ENCODE measurements around the gene SREBF1.

Gene SREBF1

GRCh38 chr17:17824783-17825614 lies 11.8 kb downstream of the SREBF1 start:
- no peak for DNase-seq (ENCODE audit: low read depth)

GRCh38 chr17:17824119-17824782 lies 12.5 kb downstream of the SREBF1 start:
- DNase-seq (ENCODE audit: low read depth) = no peak

- peak; percentile 64 for DNase-seq (ENCODE audit: low read depth)
These were observed 13.2 kb downstream of the SREBF1 start for GRCh38 chr17:17823433-17824118.

GRCh38 chr17:17822616-17823015 lies 14.2 kb downstream of the SREBF1 start:
- DNase-seq (ENCODE audit: low read depth) = no peak

GRCh38 chr17:17822189-17822588 lies 14.6 kb downstream of the SREBF1 start:
- DNase-seq (ENCODE audit: low read depth) = no peak

GRCh38 chr17:17820463-17821158 lies 16.2 kb downstream of the SREBF1 start:
- no peak for DNase-seq (ENCODE audit: low read depth)

- DNase-seq (ENCODE audit: low read depth) = no peak
These were observed 16.7 kb downstream of the SREBF1 start for GRCh38 chr17:17820046-17820445.

- peak; percentile 39 for DNase-seq (ENCODE audit: low read depth)
These were observed 17.2 kb downstream of the SREBF1 start for GRCh38 chr17:17819561-17819995.

GRCh38 chr17:17819111-17819510 lies 17.7 kb downstream of the SREBF1 start:
- no peak for DNase-seq (ENCODE audit: low read depth)

- no peak for DNase-seq (ENCODE audit: low read depth)
These were observed 18.7 kb downstream of the SREBF1 start for GRCh38 chr17:17818088-17818526.

- DNase-seq (ENCODE audit: low read depth) = no peak
These were observed 19.2 kb downstream of the SREBF1 start for GRCh38 chr17:17817552-17817947.

GRCh38 chr17:17816831-17817551 lies 19.8 kb downstream of the SREBF1 start:
- no peak for DNase-seq (ENCODE audit: low read depth)

GRCh38 chr17:17816240-17816814 lies 20.5 kb downstream of the SREBF1 start:
- DNase-seq (ENCODE audit: low read depth) = no peak

GRCh38 chr17:17815436-17816200 lies 21.2 kb downstream of the SREBF1 start:
- DNase-seq (ENCODE audit: low read depth) = no peak

GRCh38 chr17:17815062-17815406 lies 21.8 kb downstream of the SREBF1 start:
- DNase-seq (ENCODE audit: low read depth) = no peak

GRCh38 chr17:17814162-17815061 lies 22.4 kb downstream of the SREBF1 start:
- no peak for DNase-seq (ENCODE audit: low read depth)

GRCh38 chr17:17813725-17814095 lies 23.1 kb downstream of the SREBF1 start:
- no peak for DNase-seq (ENCODE audit: low read depth)

- no peak for DNase-seq (ENCODE audit: low read depth)
These were observed 23.6 kb downstream of the SREBF1 start for GRCh38 chr17:17813055-17813724.
